ENCODE data around the gene MACROD2.

GRCh38 chr20:14589383-14589782 lies 594.1 kb downstream of the MACROD2 start:
- TF ChIP-seq CTCF (IDR thresholded peaks at IDR 0.05; ENCODE audit: insufficient read depth, low read length, poor library complexity, severe bottlenecking): no peak
- no peak for TF ChIP-seq EZH2phosphoT487 (conservative IDR thresholded peaks at IDR 0.05; ENCODE audit: low read length)
